ENCODE data around the gene CADM2.

DNA sequence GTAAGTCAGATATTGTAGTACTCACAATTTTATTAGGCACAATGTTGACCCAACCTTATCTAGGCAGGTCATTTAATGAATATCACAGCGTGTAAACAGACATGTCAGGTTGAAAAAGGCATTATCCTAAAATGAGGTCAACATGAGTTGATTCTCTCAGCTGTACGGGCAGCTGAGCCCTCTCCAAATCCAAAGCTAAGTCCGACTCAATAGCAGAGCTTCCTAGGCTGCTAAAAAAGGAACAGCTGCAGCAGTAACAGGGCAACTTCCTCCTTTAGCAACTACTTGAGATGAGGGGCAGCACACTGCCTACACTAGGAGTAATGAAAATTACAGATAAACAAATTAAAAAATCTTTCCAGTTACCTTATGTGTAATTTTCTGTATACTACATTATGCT lies 189.2 kb downstream of the CADM2 start:
- TF ChIP-seq POLR2A (IDR thresholded peaks at IDR 0.05; ENCODE audit: low read length) (no peak), GATA1 (IDR thresholded peaks at IDR 0.05; ENCODE audit: low read depth, low read length) (no peak)

Data from erythroblast (primary cell).